Natural killer cell (primary cell): ENCODE data around the gene ARHGAP19. TPM values are rescaled to one million over a fixed set of nuclear protein-coding genes. Genes with fewer than 3 reads are reported as not detected.

Experiments
- ATAC-seq, 3 donors: fragments of 150-1000 bp in 2 of 3; fragments of 200-7000 bp in 1 of 3; cut with Tn5 transposase; 1 replicate in 1 of 3; 2 replicates in 2 of 3; pipeline ENCODE4 v1.10.0; 2021; ENCODE audit warnings: mild to moderate bottlenecking in 2 of 3, moderate library complexity in 2 of 3
- DNase-seq, 2 donors: peaks; one replicate each; pipeline versions ENCODE4 v3.0.0 to v3.0.0-alpha.2; 2013 to 2021; ENCODE audit warnings: mixed read lengths in 1 of 2
- H3K27ac ChIP-seq: one replicate; pipeline ENCODE4 v1.5.1; 2013; ENCODE audit warnings: mild to moderate bottlenecking, low read length
- H3K27me3 ChIP-seq: one replicate; pipeline ENCODE4 v1.6.1; 2013; ENCODE audit warnings: low read length; ENCODE audit not compliant: control insufficient read depth, insufficient read depth
- H3K36me3 ChIP-seq: one replicate; pipeline ENCODE4 v1.6.1; 2013; ENCODE audit warnings: low read length; ENCODE audit not compliant: control insufficient read depth, insufficient read depth
- H3K4me1 ChIP-seq: one replicate; pipeline ENCODE4 v1.6.1; 2013; ENCODE audit warnings: low read length; ENCODE audit not compliant: control insufficient read depth, insufficient read depth
- H3K4me3 ChIP-seq: one replicate; pipeline ENCODE4 v1.5.1; 2013; ENCODE audit warnings: low read length
- H3K9me3 ChIP-seq: one replicate; pipeline ENCODE4 v1.6.1; 2013; ENCODE audit warnings: low read length; ENCODE audit not compliant: control insufficient read depth, insufficient read depth
- H3K27ac Mint-ChIP-seq, 2 donors: one replicate each; pipeline ENCODE4 v1.8.0; 2022; ENCODE audit warnings: mild to moderate bottlenecking in 2 of 2, mixed read lengths in 2 of 2, moderate library complexity in 1 of 2
- H3K27me3 Mint-ChIP-seq, 2 donors: one replicate each; pipeline ENCODE4 v1.8.0; 2022; ENCODE audit warnings: low read depth in 2 of 2, mixed read lengths in 2 of 2
- H3K36me3 Mint-ChIP-seq: one replicate; pipeline ENCODE4 v1.8.0; 2022; ENCODE audit warnings: mixed read lengths
- H3K4me1 Mint-ChIP-seq, 2 donors: one replicate each; pipeline ENCODE4 v1.8.0; 2022; ENCODE audit warnings: mixed read lengths in 2 of 2
- H3K4me3 Mint-ChIP-seq: one replicate; pipeline ENCODE4 v1.8.0; 2022; ENCODE audit warnings: mild to moderate bottlenecking, moderate library complexity, mixed read lengths
- H3K9me3 Mint-ChIP-seq, 2 donors: one replicate each; pipeline ENCODE4 v1.8.0; 2022; ENCODE audit warnings: mixed read lengths in 2 of 2
- WGBS: methylation state at CpG from one replicate; pipeline ENCODE4 v1.1.7; 2013; ENCODE audit warnings: missing lambda C conversion rate; ENCODE audit not compliant: insufficient coverage; 5-methylcytosine and 5-hydroxymethylcytosine counted together
- intact Hi-C: fragments of 100-400 bp; cut with micrococcal nuclease; formaldehyde crosslinking; loops from one replicate; pipeline ENCODE4 v1.14.2; 2022
- total RNA-seq, 4 donors: library from RNA; stranded (reverse); fragments of 120-200 nt in 1 of 4; gene quantifications; one replicate each; pipeline versions ENCODE4 v1.2.3 to v1.2.4, GENCODE V29; 2013 to 2022
- TF ChIP-seq, protein P1 (sequence below): fragments of 200-600 bp; IDR thresholded peaks from one replicate; pipeline ENCODE4 v1.8.0; 2022; ENCODE audit warnings: antibody characterized with exemption

Gene ARHGAP19
- total RNA-seq, 3 donors from 2014 or later (not counting 1 experiment from before 2014, with no cell fraction given): 22.6 to 23.3 (median 22.7) TPM

DNA sequence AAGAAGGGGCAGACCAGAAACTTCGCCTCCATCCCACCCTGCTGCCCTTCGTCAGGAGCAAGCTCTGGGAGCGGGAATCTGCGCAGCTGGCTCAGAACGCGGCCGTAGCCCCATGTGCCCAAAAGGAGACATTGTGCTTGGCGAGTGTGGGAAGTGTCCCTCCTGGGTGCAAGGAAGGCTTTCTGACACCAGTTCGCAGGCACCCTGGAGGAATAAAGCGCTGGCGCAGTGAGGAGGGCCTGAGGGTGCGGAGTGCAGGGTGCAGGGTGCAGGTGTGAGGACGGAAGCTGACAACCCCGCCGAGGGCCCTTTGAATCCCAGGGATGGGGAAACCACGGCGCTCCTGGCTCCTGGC, 107.5 kb downstream of the ARHGAP19 start:
- Mint-ChIP-seq H3K27me3 (peaks cover 58 to 67% of the 10 kb centered on the region in 2 donors), H3K9me3 (no peaks in the 10 kb centered on the region), H3K4me1 (no peaks in the 10 kb centered on the region), H3K36me3 (no peaks in the 10 kb centered on the region), H3K27ac (no peak overlapping the region), H3K4me3 (no peak overlapping the region)
- 22% methylated on average over 17 of the region's 17 CpGs for WGBS
- Histone ChIP-seq H3K27me3 (peaks cover 10% of the 10 kb centered on the region), H3K4me1 (no peaks in the 10 kb centered on the region), H3K4me3 (no peak overlapping the region), H3K27ac (no peak overlapping the region), H3K36me3 (no peaks in the 10 kb centered on the region), H3K9me3 (no peaks in the 10 kb centered on the region)
- no peak for DNase-seq
- TF ChIP-seq, protein P1, sequence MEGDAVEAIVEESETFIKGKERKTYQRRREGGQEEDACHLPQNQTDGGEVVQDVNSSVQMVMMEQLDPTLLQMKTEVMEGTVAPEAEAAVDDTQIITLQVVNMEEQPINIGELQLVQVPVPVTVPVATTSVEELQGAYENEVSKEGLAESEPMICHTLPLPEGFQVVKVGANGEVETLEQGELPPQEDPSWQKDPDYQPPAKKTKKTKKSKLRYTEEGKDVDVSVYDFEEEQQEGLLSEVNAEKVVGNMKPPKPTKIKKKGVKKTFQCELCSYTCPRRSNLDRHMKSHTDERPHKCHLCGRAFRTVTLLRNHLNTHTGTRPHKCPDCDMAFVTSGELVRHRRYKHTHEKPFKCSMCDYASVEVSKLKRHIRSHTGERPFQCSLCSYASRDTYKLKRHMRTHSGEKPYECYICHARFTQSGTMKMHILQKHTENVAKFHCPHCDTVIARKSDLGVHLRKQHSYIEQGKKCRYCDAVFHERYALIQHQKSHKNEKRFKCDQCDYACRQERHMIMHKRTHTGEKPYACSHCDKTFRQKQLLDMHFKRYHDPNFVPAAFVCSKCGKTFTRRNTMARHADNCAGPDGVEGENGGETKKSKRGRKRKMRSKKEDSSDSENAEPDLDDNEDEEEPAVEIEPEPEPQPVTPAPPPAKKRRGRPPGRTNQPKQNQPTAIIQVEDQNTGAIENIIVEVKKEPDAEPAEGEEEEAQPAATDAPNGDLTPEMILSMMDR: no peak
- intact Hi-C loops: no loop called here
- ATAC-seq: no peak

- H3K27ac ChIP-seq: no peak overlapping the region
- ATAC-seq (no peak), DNase-seq (no peak)
- peaks cover 10% of the 10 kb centered on the region for H3K27me3 ChIP-seq
- no peak overlapping the region for H3K4me3 ChIP-seq
- no peaks in the 10 kb centered on the region for H3K36me3 ChIP-seq
- WGBS: 93% methylated on average over 3 of the region's 3 CpGs
- Mint-ChIP-seq H3K27ac (no peak overlapping the region), H3K4me3 (no peak overlapping the region), H3K27me3 (peaks cover 53 to 58% of the 10 kb centered on the region in 2 donors), H3K36me3 (no peaks in the 10 kb centered on the region), H3K4me1 (no peaks in the 10 kb centered on the region), H3K9me3 (no peaks in the 10 kb centered on the region)
- TF ChIP-seq, protein P1: no peak
- H3K4me1 ChIP-seq: no peaks in the 10 kb centered on the region
- no peaks in the 10 kb centered on the region for H3K9me3 ChIP-seq
- intact Hi-C loops: no loop called here
Measured at GRCh38 chr10:97183314-97183713, 109.1 kb downstream of the ARHGAP19 start.

DNA sequence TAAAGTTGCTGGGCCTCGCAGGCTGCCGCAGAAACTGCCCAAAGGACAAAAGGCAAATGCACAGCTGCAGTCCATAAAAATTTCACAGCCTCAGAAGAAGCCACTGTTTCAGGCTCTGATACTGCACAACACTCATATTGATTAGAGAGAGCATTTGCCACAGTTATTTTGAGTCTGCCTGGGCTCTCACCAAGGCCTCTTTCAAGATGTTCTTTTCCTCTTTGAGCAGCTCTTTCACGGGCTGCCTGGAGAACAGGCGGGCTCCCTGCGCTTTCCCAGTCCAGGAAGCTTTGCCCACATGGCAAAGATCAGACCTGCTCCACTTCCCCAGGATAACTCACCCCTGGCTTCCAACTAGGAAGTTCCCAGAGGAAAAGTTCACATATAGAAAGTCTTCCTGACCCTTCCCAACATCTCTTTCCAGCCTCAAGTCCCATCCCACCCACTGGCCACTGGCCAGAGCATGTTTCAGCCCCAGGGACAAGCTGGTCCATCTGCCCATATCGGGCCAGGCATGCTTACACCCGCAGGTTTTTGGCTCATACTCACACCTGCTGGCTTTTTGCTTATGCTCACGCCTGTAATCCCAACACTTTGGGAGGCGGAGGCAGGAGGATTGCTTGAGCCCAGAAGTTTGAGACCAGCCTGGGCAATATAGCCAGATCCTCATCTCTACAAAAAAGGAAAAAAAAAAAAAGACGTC, 110.0 kb downstream of the ARHGAP19 start:
- Histone ChIP-seq H3K27ac (no peak overlapping the region), H3K9me3 (no peaks in the 10 kb centered on the region), H3K36me3 (no peaks in the 10 kb centered on the region), H3K4me3 (no peak overlapping the region), H3K4me1 (no peaks in the 10 kb centered on the region), H3K27me3 (peaks cover 10% of the 10 kb centered on the region)
- H3K27me3 Mint-ChIP-seq: peaks cover 49 to 56% of the 10 kb centered on the region in 2 donors
- no peak overlapping the region for H3K4me3 Mint-ChIP-seq
- no peaks in the 10 kb centered on the region for H3K36me3 Mint-ChIP-seq
- WGBS: 89% methylated on average over 10 of the region's 10 CpGs
- no peak for DNase-seq
- no peak for ATAC-seq
- no peaks in the 10 kb centered on the region for H3K9me3 Mint-ChIP-seq
- TF ChIP-seq, protein P1: no peak
- intact Hi-C loops: no loop called here
- H3K4me1 Mint-ChIP-seq: no peaks in the 10 kb centered on the region
- H3K27ac Mint-ChIP-seq: no peak overlapping the region

GRCh38 chr10:97180986-97181385, 111.5 kb downstream of the ARHGAP19 start:
- 91% methylated on average over 10 of the region's 10 CpGs for WGBS
- Mint-ChIP-seq H3K27ac (no peak overlapping the region), H3K4me1 (no peaks in the 10 kb centered on the region), H3K27me3 (peaks cover 38 to 44% of the 10 kb centered on the region in 2 donors), H3K4me3 (no peak overlapping the region), H3K9me3 (no peaks in the 10 kb centered on the region), H3K36me3 (no peaks in the 10 kb centered on the region)
- no peaks in the 10 kb centered on the region for H3K9me3 ChIP-seq
- no peak overlapping the region for H3K4me3 ChIP-seq
- ATAC-seq (no peak), DNase-seq (no peak)
- no peak overlapping the region for H3K27ac ChIP-seq
- H3K36me3 ChIP-seq: no peaks in the 10 kb centered on the region
- H3K27me3 ChIP-seq: peaks cover 10% of the 10 kb centered on the region
- TF ChIP-seq, protein P1: no peak
- no peaks in the 10 kb centered on the region for H3K4me1 ChIP-seq
- intact Hi-C loops: no loop called here
